HuH-7.5 (cell line): ENCODE results near the gene MPHOSPH8.
"Not testable (repeated sequence)": the region's sequence is repeated elsewhere in the genome, so short reads cannot be mapped to it uniquely, and the experiment has no call there.

Experiments used
- DNase-seq: peaks from one replicate; pipeline ENCODE4 v3.0.0; 2011; ENCODE audit warnings: low spot score

The MPHOSPH8 gene

DNA sequence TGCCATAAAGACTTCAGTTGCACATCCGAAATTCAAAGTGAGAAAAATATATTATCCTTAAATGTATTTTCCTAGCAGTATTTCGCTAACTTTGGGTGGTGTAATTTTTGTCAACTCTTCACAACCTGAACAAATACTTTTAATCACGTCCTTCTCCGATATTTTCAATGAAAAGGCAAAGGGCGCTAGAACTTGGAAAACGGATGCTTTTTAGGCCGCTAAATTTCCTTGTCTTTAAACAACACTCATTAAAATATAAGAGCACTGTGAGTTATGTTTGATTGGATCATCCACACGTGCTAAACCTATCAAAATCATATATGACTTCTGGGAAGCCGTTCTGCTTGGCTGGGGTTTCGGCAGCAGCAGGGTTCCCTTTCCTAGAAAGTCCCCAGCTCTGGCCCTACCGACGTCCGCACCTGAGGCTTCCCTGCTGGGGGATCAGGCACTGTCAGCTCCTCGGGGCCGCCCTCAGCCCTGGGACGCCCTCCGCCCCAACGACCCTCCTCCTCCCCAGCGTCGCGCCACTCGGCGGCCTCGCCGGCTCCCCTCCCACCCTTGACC is 462 bp upstream of the MPHOSPH8 start:
- no peak for DNase-seq

GRCh38 chr13:19634256-19634740 is 839 bp downstream of the MPHOSPH8 start:
- no peak for DNase-seq

GRCh38 chr13:19635926-19636325 is 2.5 kb downstream of the MPHOSPH8 start:
- DNase-seq, result not testable (repeated sequence)

- DNase-seq, result no peak
Measured at GRCh38 chr13:19643652-19644051, 10.2 kb downstream of the MPHOSPH8 start.

GRCh38 chr13:19645000-19645399 is 11.5 kb downstream of the MPHOSPH8 start:
- DNase-seq, result no peak

GRCh38 chr13:19646063-19646462 is 12.6 kb downstream of the MPHOSPH8 start:
- DNase-seq, result no peak

- no peak for DNase-seq
Measured at GRCh38 chr13:19650742-19651141, 17.3 kb downstream of the MPHOSPH8 start.

DNA sequence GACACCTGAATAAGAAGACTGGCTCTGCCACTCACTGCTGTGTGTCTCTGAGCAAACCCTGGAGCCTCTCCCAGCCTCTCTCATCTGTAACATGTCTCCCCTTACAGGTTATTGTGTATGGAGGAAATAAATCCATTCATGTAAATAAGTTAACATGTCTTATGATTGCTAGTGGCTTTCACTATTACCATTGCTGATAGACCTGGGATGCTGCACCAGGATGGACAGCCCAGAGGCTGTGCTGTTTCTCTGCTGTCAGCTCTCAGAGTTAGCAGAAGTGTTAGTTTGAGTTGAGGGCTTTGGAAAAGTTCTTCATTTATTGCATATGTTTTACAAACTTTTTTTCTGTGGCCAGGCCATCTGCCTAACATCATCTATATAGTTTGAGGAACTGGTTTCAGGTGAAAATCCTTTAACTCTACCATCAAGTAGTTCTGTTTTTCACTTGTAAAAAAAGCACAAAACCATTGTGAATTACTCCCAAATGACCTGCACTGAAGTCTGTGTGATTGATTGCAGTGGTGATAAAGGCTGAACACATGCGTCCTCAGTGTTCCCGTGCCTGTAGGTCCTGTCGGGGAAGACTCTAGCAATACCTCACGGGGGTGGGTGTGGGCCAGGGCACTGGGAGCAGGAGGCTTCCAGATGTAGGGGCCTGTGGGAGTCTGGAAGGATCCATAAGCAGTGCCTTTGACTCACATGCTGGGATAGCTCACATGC is 24.6 kb downstream of the MPHOSPH8 start:
- DNase-seq, result no peak

GRCh38 chr13:19658831-19659230 is 25.4 kb downstream of the MPHOSPH8 start:
- DNase-seq, result no peak

DNA sequence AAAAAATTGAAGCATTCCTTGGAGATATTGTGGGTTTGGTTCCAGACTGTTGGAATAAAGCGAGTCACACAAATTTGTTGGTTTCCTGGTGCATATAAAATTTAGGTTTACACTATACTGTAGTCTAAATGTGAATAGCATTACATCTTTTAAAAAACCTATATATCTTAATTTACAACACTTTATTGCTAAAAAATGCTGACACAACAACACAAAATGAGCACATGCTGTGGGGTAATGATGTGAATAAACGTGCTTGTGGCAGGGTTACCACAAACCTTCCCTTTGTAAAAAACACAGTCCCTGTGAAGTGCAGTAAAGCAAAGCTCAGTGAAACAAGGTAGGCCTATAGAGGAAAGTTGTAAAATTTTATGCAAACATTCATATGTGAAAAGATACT is 27.7 kb downstream of the MPHOSPH8 start:
- no peak for DNase-seq

GRCh38 chr13:19661561-19661960 is 28.1 kb downstream of the MPHOSPH8 start:
- no peak for DNase-seq

- DNase-seq, result no peak
Measured at GRCh38 chr13:19663416-19663979, 30.0 kb downstream of the MPHOSPH8 start.

DNA sequence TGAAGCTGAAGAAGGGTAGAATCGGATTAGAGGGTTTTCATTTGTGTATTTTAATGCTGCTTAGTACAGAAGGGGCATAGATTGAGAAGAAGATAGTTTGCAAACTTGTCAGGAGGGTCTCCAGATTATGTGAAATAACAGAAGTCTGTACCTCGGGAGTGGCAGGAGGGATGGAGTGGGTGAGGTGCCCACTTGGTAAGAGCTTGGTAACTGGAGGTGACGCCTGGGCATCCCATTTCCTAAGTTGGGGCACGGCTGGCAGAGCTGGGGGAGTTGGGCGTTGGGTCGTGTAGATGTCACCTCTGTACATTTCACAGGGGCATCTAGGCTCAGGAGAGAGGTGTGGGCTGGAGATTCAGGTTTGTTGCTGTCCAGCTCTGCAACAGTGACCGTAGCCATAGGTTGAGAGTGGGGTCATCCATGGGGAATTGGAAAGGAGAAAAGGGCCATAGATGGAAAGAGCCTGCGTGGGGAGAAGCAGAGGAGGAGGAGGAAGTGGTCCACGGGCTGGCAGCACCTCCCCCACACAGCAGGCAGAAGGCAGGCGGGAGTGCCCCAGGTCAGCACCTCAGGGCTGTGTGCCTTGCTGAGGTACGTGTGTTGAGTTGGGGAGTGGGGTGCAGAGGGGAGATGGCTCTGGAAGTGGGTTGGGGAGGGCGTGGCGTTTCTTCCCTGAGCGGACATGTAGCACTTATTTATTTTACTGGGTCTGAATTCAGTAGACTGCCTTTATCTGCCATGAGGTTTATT is 31.2 kb downstream of the MPHOSPH8 start:
- no peak for DNase-seq

DNA sequence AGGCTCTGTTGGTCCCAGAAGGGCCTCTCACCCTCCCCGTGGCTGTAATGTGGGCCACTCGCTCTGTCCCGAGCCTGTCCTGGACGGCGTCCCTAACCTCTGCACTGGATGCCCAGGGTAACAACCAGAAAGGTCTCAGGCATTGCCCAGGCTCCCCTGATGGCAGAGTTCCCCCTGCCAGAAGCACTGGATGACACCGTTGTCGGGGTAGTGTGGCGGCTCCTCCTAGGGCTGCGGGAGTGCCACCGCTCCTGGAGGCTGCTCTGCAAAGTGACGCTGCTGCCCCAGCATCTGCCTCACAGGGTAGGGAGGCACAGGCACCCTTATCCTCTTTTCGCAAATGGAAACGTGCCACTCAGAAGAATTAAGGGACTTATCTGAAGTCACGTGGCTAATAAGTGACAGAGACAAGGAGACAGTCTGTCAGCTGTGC is 32.0 kb downstream of the MPHOSPH8 start:
- no peak for DNase-seq

GRCh38 chr13:19668778-19669177 is 35.3 kb downstream of the MPHOSPH8 start:
- no peak for DNase-seq

GRCh38 chr13:19670147-19670546 is 36.7 kb downstream of the MPHOSPH8 start:
- no peak for DNase-seq

DNA sequence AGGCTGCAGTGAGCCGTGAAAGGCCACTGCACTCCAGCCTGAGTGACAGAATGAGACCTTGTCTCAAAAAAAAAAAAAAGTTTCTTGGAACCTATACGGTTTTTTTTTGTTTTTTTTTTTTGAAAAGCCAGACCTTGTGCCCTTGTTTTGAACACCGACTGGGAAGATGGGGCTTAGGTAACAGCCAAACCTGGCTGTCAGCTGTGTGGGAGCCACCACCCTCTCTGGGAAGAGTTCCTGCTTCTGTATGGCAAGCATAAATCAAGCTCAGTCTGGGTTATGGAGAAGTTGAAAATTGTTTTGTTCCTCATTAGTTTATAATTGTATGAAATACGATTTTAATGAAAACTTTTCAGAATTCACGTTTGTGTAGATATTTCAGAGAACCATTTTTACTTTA is 39.5 kb downstream of the MPHOSPH8 start:
- no peak for DNase-seq

- DNase-seq, result no peak
Measured at GRCh38 chr13:19673473-19674430, 40.3 kb downstream of the MPHOSPH8 start.

GRCh38 chr13:19674898-19675297 is 41.4 kb downstream of the MPHOSPH8 start:
- DNase-seq, result no peak

DNA sequence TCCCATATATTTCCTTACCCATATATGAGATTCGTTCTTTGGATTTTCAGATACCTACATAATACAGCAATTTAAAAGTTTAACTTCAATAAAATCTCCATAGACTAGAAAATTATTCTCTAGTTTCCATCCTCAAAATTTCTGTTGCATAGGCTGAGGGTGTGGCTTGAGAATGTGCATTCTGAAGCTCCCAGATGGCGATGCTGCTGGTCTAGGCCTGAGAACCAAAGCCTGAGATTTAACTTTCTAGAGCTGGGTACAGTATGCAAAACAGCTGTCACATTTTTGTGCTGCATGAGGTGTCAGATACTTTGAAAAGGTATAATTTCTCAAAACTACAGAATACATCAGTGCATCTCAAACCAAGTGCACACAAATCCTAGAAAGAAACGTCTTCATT is 42.7 kb downstream of the MPHOSPH8 start:
- no peak for DNase-seq

- no peak for DNase-seq
Measured at GRCh38 chr13:19680751-19681150, 47.3 kb downstream of the MPHOSPH8 start.

- DNase-seq, result no peak
Measured at GRCh38 chr13:19681517-19681916, 48.1 kb downstream of the MPHOSPH8 start.
